ENCODE results near the gene PDE4D. TPM values are rescaled to one million over a fixed set of nuclear protein-coding genes. Genes with fewer than 3 reads are reported as not detected.

PDE4D gene
- total and polyA plus RNA-seq, 10 of the 15 experiments (the other 5 are each of a cell fraction or from before 2014, with no cell fraction given), result 0.87 to 4.1 (median 2.2) TPM

DNA sequence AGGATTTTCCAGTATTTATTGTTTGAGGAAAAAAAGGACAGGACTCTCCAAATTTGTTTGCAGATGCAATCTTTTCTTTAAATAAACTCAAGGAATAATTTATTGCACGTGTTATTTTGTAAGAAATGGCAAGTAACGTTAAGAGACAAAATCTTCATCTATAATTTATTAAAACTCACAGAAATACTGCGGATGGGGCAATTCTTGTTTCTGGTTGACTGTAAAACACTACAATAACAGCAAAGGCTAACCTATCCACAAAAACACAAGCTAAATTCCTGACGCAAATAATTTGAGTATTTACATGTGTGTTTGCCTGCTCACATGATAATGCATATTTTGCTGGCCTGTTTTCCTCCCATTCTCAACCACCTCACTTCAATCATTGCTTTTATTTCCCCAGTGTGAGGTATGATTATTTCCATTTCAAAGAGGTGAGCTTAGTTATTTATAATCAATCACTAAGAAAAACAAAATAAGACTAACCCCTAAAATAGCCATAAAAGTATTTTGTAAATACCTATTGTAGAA lies 619.4 kb downstream of the PDE4D start:
- Histone ChIP-seq H2AFZ (ENCODE audit: control insufficient read depth, low read depth, low read length) (no peak overlapping the region), H3K36me3 (ENCODE audit: control insufficient read depth in 2 of 2, insufficient read depth in 2 of 2, low read length in 1 of 2) (no peaks in the 10 kb centered on the region), H3K27me3 (replicated peaks in 1 of 2; ENCODE audit: control insufficient read depth in 2 of 2, insufficient read depth in 2 of 2, low read length in 1 of 2) (peaks cover 0 to 1% of the 10 kb centered on the region in 2 experiments; a peak in 2 of 4 replicates), H3K4me2 (ENCODE audit: control insufficient read depth, insufficient read depth) (no peak overlapping the region), H3K4me3 (no peak overlapping the region), H3K4me1 (ENCODE audit: control insufficient read depth, insufficient read depth, low read length) (no peaks in the 10 kb centered on the region), H3K9me3 (replicated peaks; ENCODE audit: control insufficient read depth, insufficient read depth, low read length) (no peaks in the 10 kb centered on the region), H3K9ac (ENCODE audit: control insufficient read depth, insufficient read depth, low read length) (no peak overlapping the region), H4K20me1 (ENCODE audit: control insufficient read depth, insufficient read depth) (no peaks in the 10 kb centered on the region), H3K27ac (ENCODE audit: control insufficient read depth, insufficient read depth) (no peak overlapping the region), H3K79me2 (ENCODE audit: control insufficient read depth, insufficient read depth, low read length) (no peaks in the 10 kb centered on the region)
- ChIA-PET SMC1A (ENCODE audit: uncharacterized antibody, unreplicated experiment) (no interaction called here), CTCF (no interaction called here), RAD21 (ENCODE audit: unreplicated experiment) (no interaction called here), POLR2A (no interaction called here)
- BruUV-seq (replicated peaks), result no TSS peak
- FAIRE-seq, result no peak
- in situ Hi-C loops (cut with MboI) (no loop called here), intact Hi-C loops (cut with micrococcal nuclease; ENCODE audit: unreplicated experiment) (no loop called here)
- no peak for DNase-seq (ENCODE audit: low read depth, low spot score)
- TF ChIP-seq RCOR1 (conservative IDR thresholded peaks at IDR 0.05; ENCODE audit: low read depth, low read length) (no peak), CHD2 (IDR thresholded peaks at IDR 0.05; ENCODE audit: borderline replicate concordance, low read depth, low read length) (no peak), SREBF2 (IDR thresholded peaks at IDR 0.05; ENCODE audit: low read length) (no peak), GABPA (IDR thresholded peaks at IDR 0.05; ENCODE audit: low read depth) (no peak), IKZF2 (IDR thresholded peaks at IDR 0.05) (no peak), KAT2A (conservative IDR thresholded peaks at IDR 0.05; ENCODE audit: control insufficient read depth, low read depth, low read length) (no peak), BMI1 (IDR thresholded peaks at IDR 0.05; ENCODE audit: borderline replicate concordance) (no peak), CREM (IDR thresholded peaks at IDR 0.05; ENCODE audit: low read depth) (no peak), TBL1XR1 (IDR thresholded peaks at IDR 0.05; ENCODE audit: low read depth, low read length) (no peak), SMAD5 (IDR thresholded peaks at IDR 0.05; ENCODE audit: low read depth) (no peak), HDAC2 (IDR thresholded peaks at IDR 0.05) (no peak), CREB1 (IDR thresholded peaks at IDR 0.05; ENCODE audit: low read depth) (no peak)
- TF ChIP-seq, protein P1, sequence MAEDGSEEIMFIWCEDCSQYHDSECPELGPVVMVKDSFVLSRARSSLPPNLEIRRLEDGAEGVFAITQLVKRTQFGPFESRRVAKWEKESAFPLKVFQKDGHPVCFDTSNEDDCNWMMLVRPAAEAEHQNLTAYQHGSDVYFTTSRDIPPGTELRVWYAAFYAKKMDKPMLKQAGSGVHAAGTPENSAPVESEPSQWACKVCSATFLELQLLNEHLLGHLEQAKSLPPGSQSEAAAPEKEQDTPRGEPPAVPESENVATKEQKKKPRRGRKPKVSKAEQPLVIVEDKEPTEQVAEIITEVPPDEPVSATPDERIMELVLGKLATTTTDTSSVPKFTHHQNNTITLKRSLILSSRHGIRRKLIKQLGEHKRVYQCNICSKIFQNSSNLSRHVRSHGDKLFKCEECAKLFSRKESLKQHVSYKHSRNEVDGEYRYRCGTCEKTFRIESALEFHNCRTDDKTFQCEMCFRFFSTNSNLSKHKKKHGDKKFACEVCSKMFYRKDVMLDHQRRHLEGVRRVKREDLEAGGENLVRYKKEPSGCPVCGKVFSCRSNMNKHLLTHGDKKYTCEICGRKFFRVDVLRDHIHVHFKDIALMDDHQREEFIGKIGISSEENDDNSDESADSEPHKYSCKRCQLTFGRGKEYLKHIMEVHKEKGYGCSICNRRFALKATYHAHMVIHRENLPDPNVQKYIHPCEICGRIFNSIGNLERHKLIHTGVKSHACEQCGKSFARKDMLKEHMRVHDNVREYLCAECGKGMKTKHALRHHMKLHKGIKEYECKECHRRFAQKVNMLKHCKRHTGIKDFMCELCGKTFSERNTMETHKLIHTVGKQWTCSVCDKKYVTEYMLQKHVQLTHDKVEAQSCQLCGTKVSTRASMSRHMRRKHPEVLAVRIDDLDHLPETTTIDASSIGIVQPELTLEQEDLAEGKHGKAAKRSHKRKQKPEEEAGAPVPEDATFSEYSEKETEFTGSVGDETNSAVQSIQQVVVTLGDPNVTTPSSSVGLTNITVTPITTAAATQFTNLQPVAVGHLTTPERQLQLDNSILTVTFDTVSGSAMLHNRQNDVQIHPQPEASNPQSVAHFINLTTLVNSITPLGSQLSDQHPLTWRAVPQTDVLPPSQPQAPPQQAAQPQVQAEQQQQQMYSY (CRISPR knock-in tag; IDR thresholded peaks at IDR 0.05), result no peak
- TF ChIP-seq, protein P2, sequence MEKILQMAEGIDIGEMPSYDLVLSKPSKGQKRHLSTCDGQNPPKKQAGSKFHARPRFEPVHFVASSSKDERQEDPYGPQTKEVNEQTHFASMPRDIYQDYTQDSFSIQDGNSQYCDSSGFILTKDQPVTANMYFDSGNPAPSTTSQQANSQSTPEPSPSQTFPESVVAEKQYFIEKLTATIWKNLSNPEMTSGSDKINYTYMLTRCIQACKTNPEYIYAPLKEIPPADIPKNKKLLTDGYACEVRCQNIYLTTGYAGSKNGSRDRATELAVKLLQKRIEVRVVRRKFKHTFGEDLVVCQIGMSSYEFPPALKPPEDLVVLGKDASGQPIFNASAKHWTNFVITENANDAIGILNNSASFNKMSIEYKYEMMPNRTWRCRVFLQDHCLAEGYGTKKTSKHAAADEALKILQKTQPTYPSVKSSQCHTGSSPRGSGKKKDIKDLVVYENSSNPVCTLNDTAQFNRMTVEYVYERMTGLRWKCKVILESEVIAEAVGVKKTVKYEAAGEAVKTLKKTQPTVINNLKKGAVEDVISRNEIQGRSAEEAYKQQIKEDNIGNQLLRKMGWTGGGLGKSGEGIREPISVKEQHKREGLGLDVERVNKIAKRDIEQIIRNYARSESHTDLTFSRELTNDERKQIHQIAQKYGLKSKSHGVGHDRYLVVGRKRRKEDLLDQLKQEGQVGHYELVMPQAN (conservative IDR thresholded peaks at IDR 0.05), result no peak
- 52% methylated on average over 4 of the region's 4 CpGs for WGBS (ENCODE audit: insufficient coverage, insufficient replicate concordance, low lambda C conversion rate, missing lambda C conversion rate)
- ATAC-seq, result no peak

Measured in GM12878 (cell line).